GOT3 (cell line): ENCODE data around the gene URB2.
A peak's percentile ranks its signal among the peaks of the same experiment; 100 is the strongest.

Experiments used
- DNase-seq: peaks from one replicate; lab custom pipeline; 2025; ENCODE audit warnings: mixed read lengths; lab: John Stamatoyannopoulos, UW

Gene URB2

GRCh38 chr1:229645324-229645993 is 19.4 kb downstream of the URB2 start:
- DNase-seq, result no peak

GRCh38 chr1:229648406-229648805 is 22.4 kb downstream of the URB2 start:
- no peak for DNase-seq

GRCh38 chr1:229650045-229650444 is 24.0 kb downstream of the URB2 start:
- no peak for DNase-seq

DNA sequence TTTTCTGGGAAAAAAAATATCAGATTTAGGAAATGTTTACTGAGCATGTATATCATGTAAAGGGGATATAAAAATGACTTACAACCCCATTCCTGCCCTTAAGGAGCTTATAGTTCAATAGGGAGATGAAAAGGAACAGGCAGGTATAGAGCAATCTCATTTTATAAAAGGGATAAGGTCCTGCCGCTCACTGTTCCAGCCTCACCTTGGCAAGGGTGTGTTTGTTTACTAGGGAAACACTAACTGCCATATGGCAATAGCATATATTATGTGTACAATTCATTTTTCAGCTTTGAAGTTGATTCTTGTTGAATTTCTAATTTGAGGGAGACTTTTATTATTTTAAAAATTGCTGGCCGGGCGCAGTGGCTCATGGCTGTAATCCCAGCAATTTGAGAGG is 25.5 kb downstream of the URB2 start:
- DNase-seq, result no peak

GRCh38 chr1:229653420-229653819 is 27.4 kb downstream of the URB2 start:
- no peak for DNase-seq

GRCh38 chr1:229655781-229656180 is 29.7 kb downstream of the URB2 start:
- DNase-seq, result no peak

DNA sequence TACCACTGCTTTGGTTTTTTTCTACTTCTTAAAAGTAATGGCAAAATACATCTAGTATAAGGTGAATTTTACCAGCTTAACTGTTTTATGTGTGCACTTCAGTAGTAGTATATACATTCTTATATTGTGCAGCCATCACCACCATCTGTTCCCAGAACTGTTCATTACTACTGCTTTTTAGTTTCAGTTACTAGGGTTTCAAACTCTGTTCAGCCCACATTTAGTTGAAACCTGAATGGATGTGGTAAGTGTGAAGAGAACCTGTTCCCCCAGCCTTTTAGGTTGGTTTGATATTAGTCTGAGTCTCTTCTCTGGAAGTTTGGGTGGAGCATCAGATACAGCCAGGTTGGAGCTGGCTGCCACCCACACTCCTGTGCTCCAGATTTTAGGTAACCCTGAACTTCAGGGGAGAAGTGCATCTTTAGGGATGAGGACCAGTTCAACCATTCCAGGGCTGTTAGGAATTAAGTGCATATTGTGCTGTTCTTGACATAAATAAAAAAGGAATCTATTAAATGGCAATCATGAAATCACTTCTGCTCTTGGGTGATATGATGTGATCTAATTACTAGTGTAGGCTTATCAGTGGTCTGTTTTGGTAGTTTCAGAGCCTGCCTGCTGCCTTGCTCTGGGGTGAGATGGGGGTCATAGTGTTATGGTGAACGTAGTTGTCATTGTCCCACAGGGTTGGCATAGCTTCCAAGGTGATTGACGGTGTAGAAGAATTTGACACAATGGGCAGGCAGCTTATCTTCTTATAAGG is 32.1 kb downstream of the URB2 start:
- no peak for DNase-seq

- DNase-seq, result peak; percentile 71
These were observed 35.2 kb downstream of the URB2 start for GRCh38 chr1:229661022-229661877.

DNA sequence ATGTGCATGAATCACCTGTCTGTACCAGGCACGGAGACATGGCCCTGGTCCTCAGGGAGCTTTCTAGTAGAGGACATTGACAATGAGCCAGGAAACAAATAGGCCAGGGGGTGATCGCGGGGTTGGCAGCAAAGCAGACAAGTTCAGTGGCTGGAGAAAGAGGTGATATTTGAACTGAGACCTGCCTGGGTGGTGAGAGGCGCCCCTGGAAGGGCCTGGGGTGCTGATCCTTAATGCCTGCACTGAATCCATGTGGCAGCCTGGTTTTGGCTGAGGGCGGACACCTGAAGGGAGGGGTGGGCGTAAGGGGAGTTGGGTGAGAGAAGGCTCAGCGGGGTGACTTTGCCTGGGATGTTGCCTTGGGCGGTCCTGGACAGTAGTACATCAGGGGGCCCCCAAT is 35.9 kb downstream of the URB2 start:
- no peak for DNase-seq

DNA sequence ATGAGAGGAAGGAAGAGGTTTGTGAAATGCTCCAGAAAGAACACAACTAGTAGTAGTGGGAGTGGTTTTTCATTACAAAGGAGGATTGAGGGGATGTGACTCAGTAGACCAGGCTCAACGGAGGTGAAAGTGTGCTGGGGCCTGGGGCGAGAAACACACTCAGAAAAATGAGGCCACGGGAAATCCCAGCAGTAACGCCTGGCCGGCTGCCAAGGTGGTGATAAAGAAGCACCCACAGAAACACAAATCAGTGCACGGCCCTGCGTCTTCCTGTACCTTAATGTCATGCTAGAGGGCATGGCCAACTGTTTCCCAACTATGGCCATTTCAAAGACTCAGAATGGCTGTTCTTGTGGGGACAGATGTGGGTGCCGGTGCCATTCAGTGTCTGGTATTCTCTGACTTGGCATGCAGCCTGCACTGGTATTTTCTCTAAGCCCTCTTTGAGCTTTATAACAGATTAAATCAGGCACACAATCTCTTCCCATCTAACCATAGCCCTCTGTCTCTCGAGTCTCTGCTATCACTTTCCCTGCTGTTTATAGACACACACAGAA is 38.2 kb downstream of the URB2 start:
- no peak for DNase-seq

DNA sequence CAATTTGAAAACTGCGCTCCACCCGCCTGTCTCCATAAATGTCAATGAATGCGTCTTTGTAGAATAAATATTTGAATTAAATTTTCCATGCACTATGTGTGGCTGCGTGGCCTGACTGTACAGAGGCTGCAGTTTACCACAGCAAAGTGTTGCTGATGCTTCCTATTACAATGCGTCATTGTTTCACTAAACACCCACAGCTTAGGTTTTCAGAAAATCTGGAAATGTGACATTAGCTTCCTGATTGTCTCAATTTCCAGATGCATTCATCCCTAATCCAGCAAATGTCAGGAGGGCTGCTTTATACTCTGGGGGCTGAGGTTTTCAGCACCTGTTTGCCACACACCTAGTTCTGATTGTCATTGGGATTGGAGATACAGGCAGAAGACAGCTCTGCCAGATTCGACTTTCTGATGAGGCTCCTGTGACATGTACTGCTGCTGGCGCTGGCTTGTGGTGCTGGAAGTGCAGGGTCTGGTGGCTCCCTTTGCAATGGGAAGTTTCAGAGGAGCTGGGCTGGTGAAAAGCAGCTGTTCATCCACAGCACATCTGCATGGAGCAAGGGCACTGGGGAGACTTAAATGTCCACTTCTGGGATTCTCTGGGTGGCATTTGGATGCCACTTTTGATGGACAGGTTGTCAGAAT is 40.0 kb downstream of the URB2 start:
- no peak for DNase-seq

- DNase-seq, result no peak
These were observed 40.5 kb downstream of the URB2 start for GRCh38 chr1:229666585-229666984.

DNA sequence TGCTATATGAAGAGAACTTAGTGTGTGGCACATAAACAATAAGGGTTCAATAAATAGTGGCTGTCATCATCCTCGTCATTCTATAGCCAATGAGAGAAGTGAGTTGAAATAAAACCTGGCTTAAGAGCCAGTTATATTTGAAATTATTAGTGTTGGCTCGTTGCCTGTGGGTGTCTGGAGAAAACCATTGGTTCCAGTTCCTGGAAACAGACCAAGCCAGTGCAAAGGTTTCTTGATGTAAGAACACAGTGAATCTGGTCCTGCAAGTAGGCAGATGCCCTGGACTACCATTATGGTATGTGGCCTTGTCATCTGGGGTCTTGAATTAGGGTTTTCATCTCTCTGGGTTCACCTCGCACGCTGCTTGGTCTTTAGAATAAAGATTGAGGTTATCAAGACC is 43.3 kb downstream of the URB2 start:
- DNase-seq, result no peak

GRCh38 chr1:229671310-229671709 is 45.3 kb downstream of the URB2 start:
- DNase-seq, result no peak

DNA sequence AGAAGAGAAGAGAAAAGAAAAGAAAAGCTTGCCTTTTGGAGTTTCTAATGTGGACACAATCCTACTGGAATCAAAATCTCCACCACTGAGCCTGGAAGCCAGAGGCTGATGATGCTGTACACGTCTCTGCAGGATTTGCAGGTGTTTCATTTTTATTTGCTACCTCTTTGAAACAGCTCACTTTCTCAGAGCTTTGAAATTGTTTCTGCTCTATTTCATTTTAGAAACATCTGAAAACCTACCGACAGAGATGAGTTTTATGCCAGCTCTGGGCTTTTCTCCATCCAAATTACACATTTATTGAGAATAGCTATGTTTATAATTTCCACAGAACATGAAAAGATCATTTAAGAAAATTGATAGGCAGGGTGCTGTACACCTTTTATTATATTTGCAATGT is 46.2 kb downstream of the URB2 start:
- DNase-seq, result no peak

GRCh38 chr1:229674042-229674441 is 48.0 kb downstream of the URB2 start:
- DNase-seq, result no peak

GRCh38 chr1:229675396-229675795 is 49.3 kb downstream of the URB2 start:
- no peak for DNase-seq

GRCh38 chr1:229685149-229685548 is 59.1 kb downstream of the URB2 start:
- no peak for DNase-seq

DNA sequence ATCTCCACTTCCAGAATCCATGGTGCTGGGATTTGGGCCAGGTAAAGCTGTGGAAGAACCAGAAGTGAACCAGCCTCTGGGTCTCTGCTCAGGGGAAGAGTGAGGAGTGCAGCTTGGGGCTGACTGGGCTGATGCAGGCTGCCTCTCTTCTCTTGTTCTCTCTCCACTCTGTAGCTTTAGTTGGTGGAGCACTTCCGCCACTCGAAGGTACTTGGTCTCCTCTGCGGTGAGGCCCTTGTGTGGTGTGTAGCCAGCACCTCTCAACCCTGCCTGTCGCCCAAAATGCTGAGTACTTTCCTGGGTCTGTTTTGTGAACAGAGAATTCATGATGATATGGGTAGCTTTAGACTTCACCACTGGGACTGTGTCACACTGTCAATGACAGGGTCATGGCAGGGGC is 63.2 kb downstream of the URB2 start:
- DNase-seq, result no peak

DNA sequence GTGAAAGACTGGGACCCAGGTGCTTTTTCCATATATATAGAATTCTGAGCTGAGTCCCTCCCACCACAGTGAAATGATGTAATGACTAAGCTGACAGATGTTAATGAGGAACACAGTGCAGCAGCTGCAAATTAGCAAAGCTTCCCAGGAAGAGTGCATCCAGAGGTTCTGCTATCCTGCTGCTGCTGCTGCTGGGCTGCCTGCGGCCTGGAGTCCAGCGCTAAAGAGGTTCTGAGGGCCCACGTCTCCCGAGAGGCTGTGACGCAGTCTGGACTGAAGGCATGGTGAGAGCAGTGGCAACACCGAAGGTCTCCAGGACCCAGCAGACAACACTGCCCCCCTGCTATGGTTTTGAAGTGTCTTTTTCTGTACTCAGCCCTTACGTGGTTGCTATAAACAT is 63.9 kb downstream of the URB2 start:
- no peak for DNase-seq

DNA sequence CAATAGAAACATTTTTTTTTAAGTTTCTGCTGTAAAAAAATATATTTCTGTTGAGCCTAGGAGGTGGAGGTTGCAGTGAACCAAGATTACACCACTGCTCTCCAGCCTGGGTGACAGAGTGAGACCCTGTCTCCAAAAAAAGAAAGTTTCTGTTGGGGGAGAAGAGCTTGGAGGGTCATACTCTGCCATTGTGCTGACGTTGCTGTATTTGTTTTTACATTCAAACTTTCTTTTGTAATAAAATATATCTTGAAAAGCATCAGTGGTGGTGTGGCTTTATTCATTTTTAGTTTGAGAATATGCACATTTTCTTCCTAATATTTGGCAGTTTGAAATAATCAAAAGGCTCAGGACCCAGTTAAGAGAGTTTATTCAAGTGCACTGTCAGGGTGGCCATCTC is 64.6 kb downstream of the URB2 start:
- no peak for DNase-seq

DNA sequence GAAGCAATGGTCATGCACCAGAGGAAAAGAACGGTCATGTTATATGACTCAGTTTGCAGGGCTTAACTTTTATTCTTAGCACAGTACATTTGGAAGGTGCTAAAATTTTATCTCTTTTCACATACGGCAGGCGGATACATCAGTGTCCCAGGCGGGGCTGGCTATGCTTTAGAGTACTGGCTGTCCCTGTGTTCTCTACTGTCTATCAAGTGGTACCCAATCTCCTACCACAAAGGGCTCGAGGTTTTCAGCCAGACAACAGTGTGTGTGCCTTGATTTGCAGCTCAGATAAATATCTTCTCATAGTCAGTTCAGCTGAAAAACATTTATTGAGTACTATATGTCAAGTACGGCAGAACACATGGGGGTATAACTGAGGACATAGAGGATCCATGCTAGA is 65.3 kb downstream of the URB2 start:
- no peak for DNase-seq
